GM18519 (cell line): ENCODE data around the gene PGBD5.

Experiments used
- ATAC-seq: cut with Tn5 transposase; IDR thresholded peaks from one replicate; pipeline ENCODE4 v1.9.1; 2021; ENCODE audit warnings: mild to moderate bottlenecking, moderate library complexity; ENCODE audit not compliant: unreplicated experiment, low FRiP score

Gene PGBD5

GRCh38 chr1:230287674-230288315 lies 138.3 kb downstream of the PGBD5 start:
- no peak for ATAC-seq

GRCh38 chr1:230286890-230287269 lies 139.3 kb downstream of the PGBD5 start:
- ATAC-seq: no peak

- no peak for ATAC-seq
Observed at GRCh38 chr1:230286166-230286889, 139.8 kb downstream of the PGBD5 start.

GRCh38 chr1:230285351-230285750 lies 140.8 kb downstream of the PGBD5 start:
- ATAC-seq: no peak

- no peak for ATAC-seq
Observed at GRCh38 chr1:230284891-230285290, 141.2 kb downstream of the PGBD5 start.

GRCh38 chr1:230283678-230284077 lies 142.5 kb downstream of the PGBD5 start:
- ATAC-seq: no peak

- no peak for ATAC-seq
Observed at GRCh38 chr1:230282157-230282556, 144.0 kb downstream of the PGBD5 start.

GRCh38 chr1:230281556-230281955 lies 144.6 kb downstream of the PGBD5 start:
- ATAC-seq: no peak

- ATAC-seq: no peak
Observed at GRCh38 chr1:230280906-230281413, 145.2 kb downstream of the PGBD5 start.

- no peak for ATAC-seq
Observed at GRCh38 chr1:230280054-230280795, 145.9 kb downstream of the PGBD5 start.

GRCh38 chr1:230279583-230279945 lies 146.6 kb downstream of the PGBD5 start:
- ATAC-seq: no peak

- ATAC-seq: no peak
Observed at GRCh38 chr1:230278871-230279582, 147.1 kb downstream of the PGBD5 start.

GRCh38 chr1:230278376-230278775 lies 147.8 kb downstream of the PGBD5 start:
- ATAC-seq: no peak

GRCh38 chr1:230277201-230278025 lies 148.7 kb downstream of the PGBD5 start:
- ATAC-seq: no peak

GRCh38 chr1:230276401-230276800 lies 149.7 kb downstream of the PGBD5 start:
- no peak for ATAC-seq

GRCh38 chr1:230274254-230274653 lies 151.9 kb downstream of the PGBD5 start:
- ATAC-seq: no peak

- no peak for ATAC-seq
Observed at GRCh38 chr1:230273141-230273710, 152.9 kb downstream of the PGBD5 start.

- ATAC-seq: no peak
Observed at GRCh38 chr1:230272557-230272956, 153.6 kb downstream of the PGBD5 start.

GRCh38 chr1:230271300-230272035 lies 154.7 kb downstream of the PGBD5 start:
- ATAC-seq: no peak
